Activated CD8-positive, alpha-beta T cell treated with anti-CD3 and anti-CD28 coated beads for 36 hours (primary cell): ENCODE measurements around the gene TTC39B. TPM values are rescaled to one million over a fixed set of nuclear protein-coding genes. Genes with fewer than 3 reads are reported as not detected.

Experiments
- ATAC-seq: fragments of 200-7000 bp; cut with Tn5 transposase; one replicate; pipeline ENCODE4 v1.10.0; 2021; ENCODE audit warnings: mild to moderate bottlenecking, moderate library complexity
- CTCF ChIA-PET: fragments of 350-600 bp; sonication (Branson Sonifier 250); formaldehyde crosslinking; loops from one replicate; lab custom pipeline; 2021; ENCODE audit warnings: antibody characterized with exemption; lab: Charles Lee
- POLR2A ChIA-PET: fragments of 350-600 bp; sonication (Branson Sonifier 250); formaldehyde crosslinking; loops from one replicate; lab custom pipeline; 2021; ENCODE audit warnings: antibody characterized with exemption; lab: Charles Lee
- DNase-seq: peaks from one replicate; pipeline ENCODE4 v3.0.0-alpha.2; 2020
- H3K27ac Mint-ChIP-seq: one replicate; pipeline ENCODE4 v1.8.0; 2021; ENCODE audit warnings: mild to moderate bottlenecking, mixed read lengths
- H3K27me3 Mint-ChIP-seq: one replicate; pipeline ENCODE4 v1.8.0; 2021; ENCODE audit warnings: mixed read lengths
- H3K36me3 Mint-ChIP-seq: one replicate; pipeline ENCODE4 v1.8.0; 2021; ENCODE audit warnings: low read depth, mixed read lengths
- H3K4me1 Mint-ChIP-seq: one replicate; pipeline ENCODE4 v1.8.0; 2021; ENCODE audit warnings: low read depth, mixed read lengths
- H3K4me3 Mint-ChIP-seq: one replicate; pipeline ENCODE4 v1.8.0; 2021; ENCODE audit warnings: mild to moderate bottlenecking, moderate library complexity, mixed read lengths
- H3K9me3 Mint-ChIP-seq: one replicate; pipeline ENCODE4 v1.8.0; 2021; ENCODE audit warnings: mixed read lengths
- intact Hi-C: fragments of 100-400 bp; cut with micrococcal nuclease; formaldehyde crosslinking; loops from one replicate; pipeline ENCODE4 v1.10.0; 2022
- total RNA-seq, 2 experiments: library from RNA; stranded (reverse); gene quantifications; one replicate each; pipeline ENCODE4 v1.2.3, GENCODE V29; 2021
- TF ChIP-seq, protein P1 (sequence below): fragments of 200-600 bp; IDR thresholded peaks from one replicate; pipeline ENCODE4 v1.8.0; 2022; ENCODE audit warnings: antibody characterized with exemption, mild to moderate bottlenecking

TTC39B gene
- total RNA-seq, 2 experiments from 2014 or later, result 17.8 to 18.5 TPM

GRCh38 chr9:15178631-15179030 lies 128.4 kb downstream of the TTC39B start:
- Mint-ChIP-seq H3K36me3 (peaks cover 26% of the 10 kb centered on the region), H3K27ac (no peak overlapping the region), H3K4me3 (no peak overlapping the region), H3K9me3 (no peaks in the 10 kb centered on the region), H3K4me1 (peaks cover 14% of the 10 kb centered on the region), H3K27me3 (no peaks in the 10 kb centered on the region)
- intact Hi-C loops, result no loop called here
- CTCF ChIA-PET, result interaction anchor here (1.0 to 1.3 kb wide), 3 partner anchors 32 to 128 kb away, joined by 3 read pairs; partner anchors contain the start of gene TTC39B
- DNase-seq (no peak), ATAC-seq (no peak)
- POLR2A ChIA-PET, result no interaction called here
- TF ChIP-seq, protein P1, sequence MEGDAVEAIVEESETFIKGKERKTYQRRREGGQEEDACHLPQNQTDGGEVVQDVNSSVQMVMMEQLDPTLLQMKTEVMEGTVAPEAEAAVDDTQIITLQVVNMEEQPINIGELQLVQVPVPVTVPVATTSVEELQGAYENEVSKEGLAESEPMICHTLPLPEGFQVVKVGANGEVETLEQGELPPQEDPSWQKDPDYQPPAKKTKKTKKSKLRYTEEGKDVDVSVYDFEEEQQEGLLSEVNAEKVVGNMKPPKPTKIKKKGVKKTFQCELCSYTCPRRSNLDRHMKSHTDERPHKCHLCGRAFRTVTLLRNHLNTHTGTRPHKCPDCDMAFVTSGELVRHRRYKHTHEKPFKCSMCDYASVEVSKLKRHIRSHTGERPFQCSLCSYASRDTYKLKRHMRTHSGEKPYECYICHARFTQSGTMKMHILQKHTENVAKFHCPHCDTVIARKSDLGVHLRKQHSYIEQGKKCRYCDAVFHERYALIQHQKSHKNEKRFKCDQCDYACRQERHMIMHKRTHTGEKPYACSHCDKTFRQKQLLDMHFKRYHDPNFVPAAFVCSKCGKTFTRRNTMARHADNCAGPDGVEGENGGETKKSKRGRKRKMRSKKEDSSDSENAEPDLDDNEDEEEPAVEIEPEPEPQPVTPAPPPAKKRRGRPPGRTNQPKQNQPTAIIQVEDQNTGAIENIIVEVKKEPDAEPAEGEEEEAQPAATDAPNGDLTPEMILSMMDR, result no peak

GRCh38 chr9:15176836-15177235 lies 130.2 kb downstream of the TTC39B start:
- POLR2A ChIA-PET, result no interaction called here
- H3K4me1 Mint-ChIP-seq, result peaks cover 14% of the 10 kb centered on the region
- no peaks in the 10 kb centered on the region for H3K9me3 Mint-ChIP-seq

GRCh38 chr9:15163931-15164330 lies 143.1 kb downstream of the TTC39B start:
- Mint-ChIP-seq H3K9me3 (no peaks in the 10 kb centered on the region), H3K36me3 (peaks cover 3% of the 10 kb centered on the region), H3K4me1 (no peaks in the 10 kb centered on the region), H3K4me3 (no peak overlapping the region), H3K27ac (no peak overlapping the region), H3K27me3 (no peaks in the 10 kb centered on the region)
- POLR2A ChIA-PET, result no interaction called here
- intact Hi-C loops, result no loop called here
- CTCF ChIA-PET, result no interaction called here
- no peak for DNase-seq
- TF ChIP-seq, protein P1, result no peak
- no peak for ATAC-seq

More at GRCh38 chr9:15176836-15177235, 130.2 kb downstream of the TTC39B start:
- CTCF ChIA-PET, result no interaction called here
- no peaks in the 10 kb centered on the region for H3K27me3 Mint-ChIP-seq
- TF ChIP-seq, protein P1, result no peak
- intact Hi-C loops, result no loop called here
- ATAC-seq (no peak), DNase-seq (no peak)
- H3K36me3 Mint-ChIP-seq, result peaks cover 24% of the 10 kb centered on the region
- H3K4me3 Mint-ChIP-seq, result no peak overlapping the region
- H3K27ac Mint-ChIP-seq, result no peak overlapping the region

DNA sequence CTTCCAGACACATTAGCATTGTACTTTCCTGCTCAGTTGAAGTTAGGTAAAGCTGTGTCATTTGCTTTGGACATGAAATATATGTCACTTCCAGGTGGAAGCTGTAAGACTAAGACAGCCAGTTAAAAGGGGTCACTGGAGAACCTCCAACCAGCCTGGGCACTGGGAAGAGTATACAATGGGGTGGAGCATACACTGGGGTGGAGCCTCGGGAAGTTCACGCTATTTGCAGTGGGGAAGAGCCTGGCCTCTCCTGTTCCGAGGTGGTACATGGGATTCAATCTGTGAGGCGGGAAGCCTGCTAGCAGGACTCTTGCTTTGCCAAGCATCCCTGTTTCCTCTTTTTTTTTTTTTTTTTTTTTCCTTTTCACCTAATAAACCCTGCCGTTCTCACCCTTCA lies 145.3 kb downstream of the TTC39B start:
- intact Hi-C loops, result no loop called here
- Mint-ChIP-seq H3K4me1 (no peaks in the 10 kb centered on the region), H3K9me3 (no peaks in the 10 kb centered on the region), H3K4me3 (no peak overlapping the region), H3K27ac (no peak overlapping the region), H3K36me3 (no peaks in the 10 kb centered on the region), H3K27me3 (no peaks in the 10 kb centered on the region)
- CTCF ChIA-PET, result no interaction called here
- TF ChIP-seq, protein P1, result no peak
- DNase-seq (no peak), ATAC-seq (no peak)
- POLR2A ChIA-PET, result no interaction called here

- ATAC-seq (no peak), DNase-seq (no peak)
- no peak overlapping the region for H3K4me3 Mint-ChIP-seq
- ChIA-PET POLR2A (interaction anchor here (0.6 kb wide), 1 partner anchor 15 kb away, joined by 3 read pairs; no protein-coding TSS in a partner anchor), CTCF (no interaction called here)
- H3K27me3 Mint-ChIP-seq, result no peaks in the 10 kb centered on the region
- H3K27ac Mint-ChIP-seq, result no peak overlapping the region
- TF ChIP-seq, protein P1, result no peak
- intact Hi-C loops, result no loop called here
- H3K36me3 Mint-ChIP-seq, result no peaks in the 10 kb centered on the region
- H3K4me1 Mint-ChIP-seq, result no peaks in the 10 kb centered on the region
- no peaks in the 10 kb centered on the region for H3K9me3 Mint-ChIP-seq
Measured at GRCh38 chr9:15160673-15161072, 146.3 kb downstream of the TTC39B start.
